ENCODE measurements around the gene IARS2. TPM values are rescaled to one million over a fixed set of nuclear protein-coding genes. Genes with fewer than 3 reads are reported as not detected.
A peak's percentile ranks its signal among the peaks of the same experiment; 100 is the strongest.

The IARS2 gene
- total RNA-seq, 1 experiment from 2014 or later = 106 TPM

GRCh38 chr1:220067269-220068204 is 26.4 kb upstream of the IARS2 start:
- Histone ChIP-seq H3K9me3 (ENCODE audit: control insufficient read depth in 1 of 2, insufficient read depth in 1 of 2, low read depth in 1 of 2, low read length in 2 of 2) (no peaks in the 10 kb centered on the region), H3K27me3 (ENCODE audit: insufficient read depth, low read length) (no peaks in the 10 kb centered on the region), H3K79me2 (ENCODE audit: insufficient read depth, low read length) (no peaks in the 10 kb centered on the region), H3K36me3 (ENCODE audit: control insufficient read depth in 1 of 2, insufficient read depth in 2 of 2, low read length in 2 of 2) (peaks cover 3 to 5% of the 10 kb centered on the region in 2 experiments; a peak in 1 of 4 replicates), H3K4me1 (ENCODE audit: control insufficient read depth in 1 of 2, insufficient read depth in 2 of 2, low read length in 2 of 2) (peaks cover 0 to 8% of the 10 kb centered on the region in 2 experiments; a peak in 2 of 4 replicates), H3K4me3 (replicated peaks in 1 of 2; ENCODE audit: low read depth in 1 of 2, low read length in 2 of 2) (no peak overlapping the region), H3K4me2 (ENCODE audit: low read length) (peak overlapping the region; percentile 43; the same call in 1 of the 2 replicates), H3K9me2 (ENCODE audit: insufficient read depth) (no peaks in the 10 kb centered on the region), H2AFZ (ENCODE audit: low read depth, low read length, poor library complexity, severe bottlenecking) (no peak overlapping the region), H3K27ac (ENCODE audit: low read depth, low read length) (no peak overlapping the region), H3K9ac (ENCODE audit: low read length) (no peak overlapping the region), H4K20me1 (ENCODE audit: insufficient read depth) (no peaks in the 10 kb centered on the region)
- no peak for ATAC-seq
- intact Hi-C loops (cut with micrococcal nuclease) = no loop called here
- BruUV-seq (replicated peaks) = no TSS peak
- RAD21 ChIA-PET (ENCODE audit: low non-redundant PET in 1 of 2, low total read pairs in 2 of 2, uncharacterized antibody in 2 of 2, unreplicated experiment in 2 of 2) = no interaction called here
- TF ChIP-seq ZNF274 (IDR thresholded peaks at IDR 0.05; ENCODE audit: low read depth, low read length) = no peak
- TF ChIP-seq FOSL1 (IDR thresholded peaks at IDR 0.05; ENCODE audit: low read depth) = peak; percentile 21; the same call in 1 of the 2 replicates
- no peak for TF ChIP-seq POLR2AphosphoS5 (IDR thresholded peaks at IDR 0.05; ENCODE audit: low read depth, low read length)
- no peak for TF ChIP-seq YY1 (IDR thresholded peaks at IDR 0.05; ENCODE audit: extremely low read depth, insufficient replicate concordance, low read depth, low read length)
- CTCF ChIA-PET = no interaction called here
- DNase-seq (ENCODE audit: low read depth, low spot score) = no peak
- POLR2A ChIA-PET = no interaction called here

- RAD21 ChIA-PET (ENCODE audit: low non-redundant PET in 1 of 2, low total read pairs in 2 of 2, uncharacterized antibody in 2 of 2, unreplicated experiment in 2 of 2) = no interaction called here
- no peak overlapping the region for H3K9ac ChIP-seq (ENCODE audit: low read length)
- DNase-seq (ENCODE audit: low read depth, low spot score) = no peak
- no peak overlapping the region for H3K27ac ChIP-seq (ENCODE audit: low read depth, low read length)
- no peaks in the 10 kb centered on the region for H3K4me1 ChIP-seq (ENCODE audit: control insufficient read depth in 1 of 2, insufficient read depth in 2 of 2, low read length in 2 of 2)
- no TSS peak for BruUV-seq (replicated peaks)
- H3K79me2 ChIP-seq (ENCODE audit: insufficient read depth, low read length) = no peaks in the 10 kb centered on the region
- H4K20me1 ChIP-seq (ENCODE audit: insufficient read depth) = no peaks in the 10 kb centered on the region
- H3K4me3 ChIP-seq (replicated peaks in 1 of 2; ENCODE audit: low read depth in 1 of 2, low read length in 2 of 2) = no peak overlapping the region
- H3K4me2 ChIP-seq (ENCODE audit: low read length) = no peak overlapping the region
- CTCF ChIA-PET = no interaction called here
- ATAC-seq = no peak
- intact Hi-C loops (cut with micrococcal nuclease) = no loop called here
- POLR2A ChIA-PET = no interaction called here
- no peaks in the 10 kb centered on the region for H3K9me2 ChIP-seq (ENCODE audit: insufficient read depth)
- H2AFZ ChIP-seq (ENCODE audit: low read depth, low read length, poor library complexity, severe bottlenecking) = no peak overlapping the region
- H3K27me3 ChIP-seq (ENCODE audit: insufficient read depth, low read length) = no peaks in the 10 kb centered on the region
- peaks cover 6 to 7% of the 10 kb centered on the region in 2 experiments; a peak in 2 of 4 replicates for H3K36me3 ChIP-seq (ENCODE audit: control insufficient read depth in 1 of 2, insufficient read depth in 2 of 2, low read length in 2 of 2)
- H3K9me3 ChIP-seq (ENCODE audit: control insufficient read depth in 1 of 2, insufficient read depth in 1 of 2, low read depth in 1 of 2, low read length in 2 of 2) = no peaks in the 10 kb centered on the region
- TF ChIP-seq ELF1 (IDR thresholded peaks at IDR 0.05; ENCODE audit: borderline replicate concordance, low read depth) (no peak), ZBTB33 (IDR thresholded peaks at IDR 0.05; ENCODE audit: extremely low read depth, insufficient replicate concordance, low read length) (no peak), EGR1 (IDR thresholded peaks at IDR 0.05; ENCODE audit: low read depth) (no peak), EZH2phosphoT487 (IDR thresholded peaks at IDR 0.05; ENCODE audit: borderline replicate concordance) (no peak), CEBPB (IDR thresholded peaks at IDR 0.05; ENCODE audit: low read depth) (no peak), RAD21 (IDR thresholded peaks at IDR 0.05; ENCODE audit: low read depth) (no peak), CTCF (IDR thresholded peaks at IDR 0.05 in 2 of 3, conservative IDR thresholded peaks at IDR 0.05 in 1 of 3; ENCODE audit: borderline replicate concordance in 1 of 3, insufficient read depth in 1 of 3, low read depth in 2 of 3, low read length in 2 of 3) (no peak), CBX3 (IDR thresholded peaks at IDR 0.05; ENCODE audit: low read depth) (no peak), SIN3A (IDR thresholded peaks at IDR 0.05; ENCODE audit: low read depth) (no peak)
These were observed 16.8 kb upstream of the IARS2 start for GRCh38 chr1:220076861-220077762.
